Activated T-cell treated with anti-CD3 and anti-CD28 coated beads, Interleukin-2, amount 50 U/mL, for 24 hours (primary cell): ENCODE results near the gene TSC2.

Source experiments
- DNase-seq: peaks from one replicate; pipeline ENCODE4 v3.0.0-alpha.2; 2020
- H3K27ac Mint-ChIP-seq: 2 replicates; pipeline ENCODE4 v1.8.0; 2020; ENCODE audit warnings: mild to moderate bottlenecking, mixed read lengths
- H3K27me3 Mint-ChIP-seq: 2 replicates; pipeline ENCODE4 v1.8.0; 2020; ENCODE audit warnings: mixed read lengths
- H3K36me3 Mint-ChIP-seq: 2 replicates; pipeline ENCODE4 v1.8.0; 2020; ENCODE audit warnings: low read depth, mixed read lengths
- H3K4me1 Mint-ChIP-seq: 2 replicates; pipeline ENCODE4 v1.8.0; 2020; ENCODE audit warnings: low read depth, mixed read lengths
- H3K4me3 Mint-ChIP-seq: 2 replicates; pipeline ENCODE4 v1.8.0; 2020; ENCODE audit warnings: mild to moderate bottlenecking, moderate library complexity, mixed read lengths
- H3K9me3 Mint-ChIP-seq: 2 replicates; pipeline ENCODE4 v1.8.0; 2020; ENCODE audit warnings: mixed read lengths

Gene TSC2

DNA sequence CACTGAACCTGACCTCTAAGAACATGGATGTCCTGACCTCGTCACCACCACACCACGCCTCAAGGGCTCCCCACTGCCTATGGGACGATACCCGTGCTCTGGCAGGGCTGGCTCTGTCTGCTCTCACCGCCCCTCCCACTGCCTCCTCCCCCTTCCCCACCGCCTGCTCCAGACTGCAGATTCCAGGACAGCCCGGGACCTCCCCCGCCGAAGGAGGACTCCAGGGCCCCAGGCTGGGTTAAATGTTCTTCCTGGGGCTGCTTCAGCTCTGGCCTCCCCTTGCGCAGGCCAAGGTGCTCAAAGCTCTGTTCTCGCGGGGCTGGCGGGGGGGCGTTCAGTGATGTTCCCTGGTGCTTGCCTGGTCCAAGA, 25.1 kb upstream of the TSC2 start:
- DNase-seq = no peak

DNA sequence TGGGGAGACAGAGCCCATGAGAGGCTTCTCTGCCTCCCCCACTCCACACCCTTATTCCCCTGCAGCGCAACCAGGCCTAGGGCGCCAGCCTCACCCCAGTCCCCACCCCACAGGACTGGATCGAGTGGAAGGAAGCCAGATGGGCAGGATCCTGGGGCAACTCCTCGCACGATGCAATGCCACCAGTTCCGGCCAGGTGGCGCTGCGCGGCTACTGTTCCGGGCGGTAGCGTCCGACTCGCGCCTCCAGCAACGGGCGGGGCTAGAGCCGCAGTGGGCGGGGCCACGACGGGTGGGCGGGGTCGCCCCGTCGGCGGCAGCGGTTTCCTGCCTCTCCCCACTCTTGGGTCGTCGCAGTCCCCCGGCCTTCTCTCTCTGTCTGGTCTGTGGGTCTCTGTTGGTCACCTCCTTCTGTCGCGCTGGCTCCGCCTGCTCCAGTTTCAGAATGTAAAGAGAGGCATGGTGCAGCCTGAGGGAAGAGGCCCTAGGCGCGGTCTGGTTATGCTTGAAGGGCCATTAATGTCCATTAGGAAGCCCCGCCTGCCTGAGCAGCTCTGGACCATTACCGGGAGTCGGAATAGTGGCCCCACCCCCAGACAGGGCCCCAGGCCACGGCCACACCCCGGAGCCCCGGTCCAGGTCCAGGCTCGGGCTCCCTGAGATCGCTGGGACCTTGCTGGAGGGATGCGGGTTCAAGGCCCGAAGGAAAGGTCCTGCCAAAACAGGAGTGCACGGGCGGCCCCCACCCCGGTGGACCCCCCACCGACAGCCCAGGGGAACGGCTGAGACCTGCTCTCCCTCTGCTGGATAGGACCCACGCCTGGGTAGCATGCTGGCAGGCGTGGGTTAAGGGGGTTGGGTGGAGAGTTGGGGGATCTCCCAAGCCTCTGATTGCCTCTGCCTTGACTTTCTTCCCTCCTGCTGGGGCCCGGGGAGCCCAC, 24.4 kb upstream of the TSC2 start:
- Mint-ChIP-seq H3K27me3 (peaks cover 57% of the 10 kb centered on the region), H3K36me3 (no peaks in the 10 kb centered on the region), H3K4me3 (peak overlapping the region; percentile 68), H3K27ac (peak overlapping the region; percentile 47), H3K9me3 (no peaks in the 10 kb centered on the region), H3K4me1 (peaks cover 25% of the 10 kb centered on the region)
- peak; percentile 99 for DNase-seq

More for the DNA sequence above, 25.1 kb upstream of the TSC2 start:
- peaks cover 54% of the 10 kb centered on the region for H3K27me3 Mint-ChIP-seq
- no peaks in the 10 kb centered on the region for H3K36me3 Mint-ChIP-seq
- peaks cover 25% of the 10 kb centered on the region for H3K4me1 Mint-ChIP-seq
- no peaks in the 10 kb centered on the region for H3K9me3 Mint-ChIP-seq
- no peak overlapping the region for H3K27ac Mint-ChIP-seq
- H3K4me3 Mint-ChIP-seq = peak overlapping the region; percentile 68

DNA sequence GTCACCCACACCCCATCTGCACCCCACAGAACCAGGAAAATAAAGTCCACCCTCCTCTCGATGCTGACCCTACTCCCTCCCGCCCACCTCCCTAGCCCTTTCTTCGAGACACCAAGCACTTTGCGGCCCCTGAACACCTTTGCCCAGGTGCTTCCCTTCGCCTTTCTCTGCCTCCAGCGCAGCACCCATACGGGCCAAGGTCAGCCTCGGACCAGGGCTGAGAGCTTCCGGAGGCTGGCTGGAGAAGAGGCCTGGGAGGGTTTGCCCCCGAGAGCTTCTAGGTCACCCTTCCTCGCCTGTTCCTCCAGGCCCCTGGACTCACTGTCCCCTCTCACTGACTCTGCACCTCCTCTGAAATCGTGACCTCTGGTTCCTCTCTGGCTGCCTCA, 23.8 kb upstream of the TSC2 start:
- peaks cover 52% of the 10 kb centered on the region for H3K27me3 Mint-ChIP-seq

DNA sequence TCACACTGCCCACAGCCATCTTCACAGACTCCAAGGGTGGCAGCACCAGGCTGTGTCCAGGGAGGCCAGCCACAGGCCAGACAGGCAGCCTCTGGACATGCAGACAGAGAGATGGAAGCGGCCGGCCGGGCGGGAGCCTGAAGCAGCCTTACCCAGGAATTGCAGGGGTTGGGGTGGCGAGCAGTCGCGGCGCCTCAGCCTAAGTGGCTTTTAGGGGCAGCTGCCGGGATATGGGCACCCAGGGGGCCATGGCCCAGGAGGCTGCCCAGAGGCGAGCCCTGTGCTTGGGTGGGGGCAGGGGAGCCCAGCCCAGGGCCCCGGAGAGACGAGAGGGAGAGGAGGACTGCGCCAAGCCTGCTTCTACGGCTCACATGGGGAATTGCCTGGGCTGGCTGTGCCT, 22.5 kb upstream of the TSC2 start:
- Mint-ChIP-seq H3K4me1 (peaks cover 25% of the 10 kb centered on the region), H3K27me3 (peaks cover 44% of the 10 kb centered on the region), H3K4me3 (no peak overlapping the region), H3K36me3 (no peaks in the 10 kb centered on the region), H3K9me3 (no peaks in the 10 kb centered on the region), H3K27ac (no peak overlapping the region)
- DNase-seq = no peak

More for the DNA sequence above, 23.8 kb upstream of the TSC2 start:
- no peak for DNase-seq
- Mint-ChIP-seq H3K27ac (no peak overlapping the region), H3K4me3 (no peak overlapping the region), H3K4me1 (peaks cover 25% of the 10 kb centered on the region), H3K36me3 (no peaks in the 10 kb centered on the region), H3K9me3 (no peaks in the 10 kb centered on the region)

DNA sequence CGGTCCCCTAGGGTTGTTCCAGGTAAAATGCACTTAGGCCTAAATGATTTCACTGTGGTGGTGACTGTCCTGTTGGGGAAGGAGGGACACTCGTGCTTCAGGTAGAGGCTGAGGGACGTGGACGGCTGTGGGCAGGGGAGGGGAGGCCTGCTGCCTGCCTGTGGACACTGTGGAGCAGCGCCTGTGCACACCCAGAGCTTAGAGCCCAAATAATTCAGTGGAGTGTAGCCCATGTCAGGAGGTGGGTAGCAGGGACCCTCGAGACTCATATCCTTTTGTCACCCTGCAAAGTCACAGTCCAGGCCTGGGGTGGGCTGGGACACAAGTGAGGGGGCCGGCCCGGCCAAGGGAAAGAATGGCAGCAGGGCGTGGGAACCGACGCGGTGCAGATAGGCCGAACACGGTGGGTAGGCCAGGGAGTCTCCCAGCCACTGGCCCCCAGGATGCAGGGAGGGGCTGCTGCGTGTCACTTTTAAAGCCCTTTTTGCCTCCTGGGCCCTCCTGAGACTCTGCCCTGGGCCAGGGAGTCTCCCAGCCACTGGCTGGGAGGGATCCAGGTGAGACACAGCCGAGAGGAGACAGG, 21.8 kb upstream of the TSC2 start:
- peaks cover 21% of the 10 kb centered on the region for H3K4me1 Mint-ChIP-seq
- H3K27ac Mint-ChIP-seq = no peak overlapping the region
- H3K27me3 Mint-ChIP-seq = peaks cover 37% of the 10 kb centered on the region
- H3K9me3 Mint-ChIP-seq = no peaks in the 10 kb centered on the region
- H3K4me3 Mint-ChIP-seq = no peak overlapping the region
- DNase-seq = no peak
- H3K36me3 Mint-ChIP-seq = no peaks in the 10 kb centered on the region

DNA sequence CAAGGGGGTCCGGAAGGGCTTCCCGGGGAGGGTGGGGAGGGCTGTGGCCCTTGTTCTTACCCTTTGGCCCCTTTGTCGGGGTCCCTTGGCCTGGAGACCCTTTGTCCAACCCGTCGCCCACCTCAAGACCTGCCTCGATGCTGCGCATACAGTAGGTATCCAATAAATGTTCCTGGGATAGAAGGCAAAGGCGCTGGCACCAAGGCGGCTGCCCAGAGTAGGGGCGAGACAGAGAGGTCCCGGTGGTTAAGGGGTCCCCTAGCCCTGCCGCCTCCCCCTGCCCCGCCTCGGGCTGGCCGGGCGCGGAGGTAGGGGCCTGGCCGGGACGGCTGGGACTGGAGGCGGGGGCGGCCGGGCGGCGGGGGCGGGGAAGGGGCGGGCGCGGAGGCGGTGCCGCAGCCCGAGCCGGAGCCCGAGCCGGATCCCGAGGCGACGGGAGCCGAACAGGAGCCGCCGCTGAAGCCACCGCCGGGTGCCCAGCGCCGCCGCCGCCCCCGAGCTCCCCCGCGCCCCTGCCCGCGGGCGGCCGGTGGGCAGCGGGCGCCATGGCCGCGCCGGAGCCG, 21.2 kb upstream of the TSC2 start, which contains the start of gene NHERF2:
TSS of gene NHERF2 (plus strand) at position 442 of the 563 bp plus-strand sequence. CDS start at position 546, 104 bp downstream.
- DNase-seq = peak; percentile 51
- Mint-ChIP-seq H3K9me3 (no peaks in the 10 kb centered on the region), H3K4me3 (peak within 1 kb of the TSS; percentile 60), H3K36me3 (no peaks in the 10 kb centered on the region), H3K27me3 (peaks cover 33% of the 10 kb centered on the region), H3K27ac (no peak within 1 kb of the TSS), H3K4me1 (peaks cover 21% of the 10 kb centered on the region)

DNA sequence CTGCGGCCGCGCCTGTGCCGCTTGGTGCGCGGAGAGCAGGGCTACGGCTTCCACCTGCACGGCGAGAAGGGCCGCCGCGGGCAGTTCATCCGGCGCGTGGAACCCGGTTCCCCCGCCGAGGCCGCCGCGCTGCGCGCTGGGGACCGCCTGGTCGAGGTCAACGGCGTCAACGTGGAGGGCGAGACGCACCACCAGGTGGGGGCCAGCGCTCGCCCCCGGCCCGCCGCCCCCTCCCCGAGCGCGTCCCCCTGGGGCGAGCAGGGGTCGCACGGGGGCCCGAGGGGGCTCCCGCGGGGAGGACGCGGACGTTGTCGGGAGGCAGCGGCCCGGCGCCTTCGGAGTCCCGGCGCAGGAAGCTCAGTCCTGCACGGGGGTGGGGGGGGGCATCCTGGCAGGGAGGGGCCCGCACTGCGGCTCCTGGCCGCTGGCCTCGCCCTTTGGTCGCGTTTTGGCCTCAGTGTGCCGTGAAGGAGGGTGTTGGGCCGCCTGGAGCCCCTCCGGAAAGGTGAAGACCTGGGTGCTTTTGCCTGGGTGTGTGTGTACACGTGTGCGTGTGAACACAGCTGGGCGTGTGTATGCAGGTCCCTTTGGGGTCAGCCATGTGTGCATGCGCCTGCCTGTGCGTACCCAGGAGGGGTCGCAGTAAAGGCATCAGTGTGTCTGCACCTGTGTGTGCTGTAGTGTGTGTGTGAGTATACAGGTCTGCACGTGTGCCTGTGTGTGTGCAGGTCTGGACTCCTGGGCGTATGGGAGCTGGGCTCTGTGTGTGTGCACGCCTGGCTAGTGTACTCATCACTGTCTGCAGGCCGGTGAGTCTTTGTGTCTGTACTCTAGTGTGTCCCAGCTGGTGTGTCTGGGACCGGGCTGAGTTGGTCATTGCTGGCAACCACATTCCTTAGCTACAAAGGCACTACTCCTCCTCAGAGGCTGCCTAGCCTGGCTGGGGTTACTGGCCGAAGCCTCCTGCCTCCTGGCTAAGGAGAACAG, 20.5 kb upstream of the TSC2 start:
- H3K9me3 Mint-ChIP-seq = no peaks in the 10 kb centered on the region
- peak overlapping the region; percentile 60 for H3K4me3 Mint-ChIP-seq
- H3K27me3 Mint-ChIP-seq = peaks cover 25% of the 10 kb centered on the region
- DNase-seq = peak; percentile 57
- peaks cover 21% of the 10 kb centered on the region for H3K4me1 Mint-ChIP-seq
- H3K36me3 Mint-ChIP-seq = no peaks in the 10 kb centered on the region
- no peak overlapping the region for H3K27ac Mint-ChIP-seq

DNA sequence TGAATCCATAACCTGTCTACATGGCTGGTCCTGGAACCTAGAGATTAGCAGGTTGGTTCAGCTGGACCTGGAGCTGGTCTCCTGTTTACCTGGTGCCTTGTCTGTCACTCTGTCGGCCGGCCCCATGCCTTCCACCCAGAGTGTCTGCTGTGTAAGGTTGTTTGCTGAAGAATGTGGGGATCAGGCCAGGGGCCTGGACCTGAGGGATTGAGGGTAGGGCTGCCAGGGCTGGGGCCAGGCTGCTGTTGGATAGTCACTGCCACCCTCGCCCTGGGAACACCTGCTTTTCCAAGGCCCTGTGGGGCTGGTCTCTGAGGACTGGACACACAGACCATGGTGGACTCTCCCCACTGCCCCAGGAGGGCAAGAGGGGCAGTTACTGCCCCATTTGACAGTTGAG, 19.6 kb upstream of the TSC2 start:
- Mint-ChIP-seq H3K27ac (no peak overlapping the region), H3K27me3 (peaks cover 17% of the 10 kb centered on the region)

DNA sequence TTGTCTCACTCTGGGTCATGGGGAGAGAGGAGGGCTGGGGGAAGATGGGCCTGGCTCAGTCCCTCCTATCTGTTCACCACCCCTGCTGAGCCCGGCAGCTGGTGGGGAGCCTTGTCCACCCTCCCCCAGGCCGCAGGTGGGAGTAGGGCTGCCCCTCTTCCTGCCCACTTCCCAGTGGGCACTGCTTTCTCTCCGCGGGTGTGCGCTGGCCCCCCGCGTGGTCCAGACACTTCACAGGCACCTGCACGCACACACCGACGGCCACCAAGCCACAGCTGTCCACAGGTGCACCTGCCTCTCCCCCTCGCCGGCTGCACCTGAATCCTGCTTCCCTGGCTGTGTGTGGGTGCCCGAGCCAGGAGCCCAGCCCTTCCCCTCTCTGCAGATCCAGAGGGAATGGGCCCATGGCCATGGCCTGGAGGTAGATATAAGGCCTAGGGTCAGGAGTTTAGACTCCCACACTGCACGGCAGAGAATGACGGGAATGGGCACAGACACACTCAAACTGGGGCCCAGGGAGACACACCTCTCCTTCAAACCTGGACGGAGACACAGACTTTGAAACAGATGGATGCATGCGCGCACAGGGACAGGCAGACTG, 19.1 kb upstream of the TSC2 start:
- H3K27ac Mint-ChIP-seq = no peak overlapping the region
- H3K27me3 Mint-ChIP-seq = peaks cover 17% of the 10 kb centered on the region
- no peaks in the 10 kb centered on the region for H3K36me3 Mint-ChIP-seq
- H3K9me3 Mint-ChIP-seq = no peaks in the 10 kb centered on the region
- H3K4me3 Mint-ChIP-seq = no peak overlapping the region
- no peak for DNase-seq
- peaks cover 12% of the 10 kb centered on the region for H3K4me1 Mint-ChIP-seq

More for the DNA sequence above, 19.6 kb upstream of the TSC2 start:
- H3K36me3 Mint-ChIP-seq = no peaks in the 10 kb centered on the region
- no peak for DNase-seq
- peaks cover 14% of the 10 kb centered on the region for H3K4me1 Mint-ChIP-seq
- H3K4me3 Mint-ChIP-seq = no peak overlapping the region
- no peaks in the 10 kb centered on the region for H3K9me3 Mint-ChIP-seq

DNA sequence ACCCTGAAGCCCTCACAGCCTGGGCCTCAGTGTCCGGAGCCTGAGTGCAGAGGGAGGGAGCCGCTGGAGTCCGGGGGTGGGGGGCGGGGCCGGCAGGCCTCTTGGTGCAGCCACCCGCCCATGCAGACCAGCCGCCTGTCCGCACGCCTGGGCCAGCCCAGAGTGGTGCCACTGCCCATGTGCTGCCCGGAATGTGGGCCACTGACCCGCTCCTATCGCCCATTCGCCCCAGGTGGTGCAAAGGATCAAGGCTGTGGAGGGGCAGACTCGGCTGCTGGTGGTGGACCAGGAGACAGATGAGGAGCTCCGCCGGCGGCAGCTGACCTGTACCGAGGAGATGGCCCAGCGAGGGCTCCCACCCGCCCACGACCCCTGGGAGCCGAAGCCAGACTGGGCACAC, 18.4 kb upstream of the TSC2 start:
- H3K27ac Mint-ChIP-seq = no peak overlapping the region
- no peak overlapping the region for H3K4me3 Mint-ChIP-seq
- no peaks in the 10 kb centered on the region for H3K36me3 Mint-ChIP-seq
- DNase-seq = no peak
- H3K27me3 Mint-ChIP-seq = peaks cover 15% of the 10 kb centered on the region
- H3K4me1 Mint-ChIP-seq = peaks cover 9% of the 10 kb centered on the region
- H3K9me3 Mint-ChIP-seq = no peaks in the 10 kb centered on the region

DNA sequence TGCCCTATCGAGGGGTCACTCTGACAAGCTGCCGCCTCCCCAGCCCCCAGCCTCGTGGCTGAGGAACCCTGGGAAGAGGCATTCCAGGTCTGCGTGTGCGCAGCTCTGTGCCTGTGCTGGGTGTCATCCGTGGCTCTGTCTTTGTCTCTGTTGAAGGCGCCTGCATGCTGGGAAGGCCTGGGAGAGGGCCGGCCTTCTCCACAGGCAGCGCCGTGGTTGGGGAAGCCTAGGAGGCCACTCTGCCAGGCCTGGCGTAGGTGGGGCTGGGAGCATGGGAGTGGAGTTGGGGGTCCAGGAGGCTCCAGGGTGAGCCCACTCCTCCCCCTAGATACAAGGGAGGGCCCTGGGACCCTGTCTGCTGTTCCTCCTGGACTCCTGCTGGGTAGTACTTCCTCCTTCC, 17.7 kb upstream of the TSC2 start:
- H3K4me3 Mint-ChIP-seq = no peak overlapping the region
- H3K9me3 Mint-ChIP-seq = no peaks in the 10 kb centered on the region
- H3K4me1 Mint-ChIP-seq = peaks cover 9% of the 10 kb centered on the region
- H3K27ac Mint-ChIP-seq = no peak overlapping the region
- H3K27me3 Mint-ChIP-seq = peaks cover 15% of the 10 kb centered on the region
- no peaks in the 10 kb centered on the region for H3K36me3 Mint-ChIP-seq
- DNase-seq = no peak

DNA sequence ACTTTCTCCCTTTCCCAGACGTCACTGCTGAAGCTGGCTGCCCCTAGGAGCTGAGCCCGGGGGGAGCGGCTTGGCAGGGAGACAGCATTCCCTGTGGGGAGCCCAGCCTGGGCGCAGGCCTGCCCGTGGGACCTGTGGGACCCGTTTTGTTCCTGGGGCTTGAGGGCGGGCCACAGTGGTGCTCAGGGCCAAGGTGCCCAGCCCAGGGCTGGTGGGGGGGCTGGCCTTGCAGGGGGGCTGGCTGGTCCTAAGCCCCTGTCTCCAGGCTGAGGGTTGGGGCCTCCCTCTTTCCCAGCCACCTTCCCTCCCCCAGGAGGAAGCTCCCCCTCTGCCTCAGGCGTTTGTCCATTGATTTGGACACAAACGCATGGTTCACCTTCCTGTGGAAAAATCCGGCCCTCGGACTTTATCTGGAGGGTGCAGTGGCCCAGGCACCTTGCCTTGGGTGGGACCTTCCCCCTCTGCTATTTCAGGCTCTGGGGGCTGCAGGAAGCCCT, 16.7 kb upstream of the TSC2 start:
- Mint-ChIP-seq H3K4me3 (no peak overlapping the region), H3K9me3 (no peaks in the 10 kb centered on the region), H3K27ac (no peak overlapping the region), H3K27me3 (peaks cover 10% of the 10 kb centered on the region), H3K36me3 (no peaks in the 10 kb centered on the region), H3K4me1 (peaks cover 4% of the 10 kb centered on the region)
- DNase-seq = no peak

DNA sequence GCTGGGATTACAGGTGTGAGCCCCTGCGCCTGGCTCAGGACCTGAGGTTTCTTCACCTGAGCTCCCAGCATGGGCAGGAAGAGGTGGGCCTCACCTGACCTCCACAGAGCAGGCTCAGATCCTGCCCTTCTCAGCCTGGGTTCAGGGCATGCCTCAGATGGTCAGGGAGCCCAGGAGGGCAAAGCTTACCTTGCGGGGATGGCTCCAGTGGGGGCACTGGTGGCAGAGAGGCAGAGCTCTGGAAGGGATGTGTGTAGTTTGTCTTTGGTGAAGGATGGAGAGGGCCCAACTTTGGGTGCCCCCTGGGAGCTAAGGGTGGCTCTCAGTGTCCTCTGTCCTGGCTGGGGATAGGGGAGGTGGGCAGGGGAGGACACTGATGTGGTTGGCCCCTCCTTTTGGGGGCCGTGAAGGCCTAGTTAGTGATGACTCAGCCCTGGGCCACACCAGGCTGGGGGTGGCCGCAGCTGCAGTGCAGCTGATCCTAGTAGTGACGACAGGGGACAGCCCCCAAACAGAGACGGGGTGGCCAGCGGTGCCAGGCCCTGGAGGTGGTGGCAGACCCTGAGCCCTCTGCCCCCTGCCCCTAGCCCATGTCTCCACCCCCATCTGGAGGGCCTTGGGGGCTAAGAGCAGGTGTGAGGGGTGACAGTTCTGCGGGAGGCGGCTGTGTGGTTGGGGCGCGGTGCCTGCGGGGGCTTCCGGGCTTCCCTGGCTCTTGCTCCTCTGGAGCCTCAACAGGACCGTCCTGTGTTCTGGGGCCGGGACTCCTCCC, 15.3 kb upstream of the TSC2 start:
- no peak overlapping the region for H3K4me3 Mint-ChIP-seq
- peaks cover 8% of the 10 kb centered on the region for H3K27me3 Mint-ChIP-seq
- no peak for DNase-seq
- no peaks in the 10 kb centered on the region for H3K36me3 Mint-ChIP-seq
- H3K27ac Mint-ChIP-seq = peak overlapping the region; percentile 50
- no peaks in the 10 kb centered on the region for H3K9me3 Mint-ChIP-seq
- peaks cover 3% of the 10 kb centered on the region for H3K4me1 Mint-ChIP-seq
